ENCODE results near the gene LY6G6C.

DNA sequence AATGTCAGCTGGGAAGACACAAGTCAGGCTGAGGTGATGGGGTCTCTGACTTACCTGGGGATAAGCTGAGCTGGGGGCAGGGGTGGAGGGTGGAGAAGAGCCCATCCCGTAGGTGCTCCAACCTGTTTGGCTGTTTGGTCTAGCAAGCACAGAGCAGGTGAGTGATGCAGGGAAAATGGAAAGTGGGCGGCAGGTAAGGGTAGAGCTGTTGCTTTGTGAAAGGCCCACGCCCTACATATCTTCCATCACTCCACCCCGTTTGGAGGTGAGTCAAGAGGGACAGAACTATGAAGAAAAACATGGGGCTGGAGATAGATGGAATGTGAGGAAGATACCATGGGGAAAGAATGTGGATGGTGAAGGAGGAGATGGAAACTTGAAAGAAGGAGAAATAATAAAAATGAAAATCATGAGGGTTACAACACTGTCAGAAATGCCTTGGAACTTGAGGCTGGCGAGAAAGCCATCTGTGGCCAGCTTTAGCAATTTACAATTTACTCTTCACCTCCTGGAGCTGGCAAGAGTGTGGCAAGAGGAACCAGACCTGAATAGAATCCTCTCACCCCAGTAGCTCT is 1.3 kb downstream of the LY6G6C start:
- TF ChIP-seq, protein P1, sequence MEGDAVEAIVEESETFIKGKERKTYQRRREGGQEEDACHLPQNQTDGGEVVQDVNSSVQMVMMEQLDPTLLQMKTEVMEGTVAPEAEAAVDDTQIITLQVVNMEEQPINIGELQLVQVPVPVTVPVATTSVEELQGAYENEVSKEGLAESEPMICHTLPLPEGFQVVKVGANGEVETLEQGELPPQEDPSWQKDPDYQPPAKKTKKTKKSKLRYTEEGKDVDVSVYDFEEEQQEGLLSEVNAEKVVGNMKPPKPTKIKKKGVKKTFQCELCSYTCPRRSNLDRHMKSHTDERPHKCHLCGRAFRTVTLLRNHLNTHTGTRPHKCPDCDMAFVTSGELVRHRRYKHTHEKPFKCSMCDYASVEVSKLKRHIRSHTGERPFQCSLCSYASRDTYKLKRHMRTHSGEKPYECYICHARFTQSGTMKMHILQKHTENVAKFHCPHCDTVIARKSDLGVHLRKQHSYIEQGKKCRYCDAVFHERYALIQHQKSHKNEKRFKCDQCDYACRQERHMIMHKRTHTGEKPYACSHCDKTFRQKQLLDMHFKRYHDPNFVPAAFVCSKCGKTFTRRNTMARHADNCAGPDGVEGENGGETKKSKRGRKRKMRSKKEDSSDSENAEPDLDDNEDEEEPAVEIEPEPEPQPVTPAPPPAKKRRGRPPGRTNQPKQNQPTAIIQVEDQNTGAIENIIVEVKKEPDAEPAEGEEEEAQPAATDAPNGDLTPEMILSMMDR (IDR thresholded peaks at IDR 0.05; ENCODE audit: low read depth, low read length, poor library complexity, severe bottlenecking): no peak
- TF ChIP-seq EZH2phosphoT487 (IDR thresholded peaks at IDR 0.05; ENCODE audit: borderline replicate concordance, low read length): no peak
